Measurements from ENCODE around the gene UBN1. TPM values are rescaled to one million over a fixed set of nuclear protein-coding genes. Genes with fewer than 3 reads are reported as not detected.

UBN1 gene
- total and polyA plus RNA-seq, 2 of the 13 experiments (the other 11 are each of a cell fraction or from before 2014, with no cell fraction given): 10.6 to 23.5 TPM

GRCh38 chr16:4801962-4802658 is 45.2 kb upstream of the UBN1 start, which contains the start of gene ROGDI (continued):
- TF ChIP-seq ZMAT3 (CRISPR knock-in tag; conservative IDR thresholded peaks at IDR 0.05) (0 out of 2 replicates have a peak, but pooled peaks have one; percentile 43), ZNF543 (CRISPR knock-in tag; IDR thresholded peaks at IDR 0.05) (0 out of 2 replicates have a peak, but pooled peaks have one; percentile 48), ZNF274 (CRISPR knock-in tag; IDR thresholded peaks at IDR 0.05) (0 out of 2 replicates have a peak, but pooled peaks have one; percentile 8), ZNF446 (CRISPR knock-in tag; IDR thresholded peaks at IDR 0.05) (no peak), HNF1B (CRISPR knock-in tag; IDR thresholded peaks at IDR 0.05) (peak; percentile 75), ETV5 (CRISPR knock-in tag; IDR thresholded peaks at IDR 0.05; ENCODE audit: borderline replicate concordance) (peak; percentile 24; the same call in 1 of the 2 replicates), HDAC2 (CRISPR knock-in tag; IDR thresholded peaks at IDR 0.05) (peak; percentile 62), ZNF788 (CRISPR knock-in tag; IDR thresholded peaks at IDR 0.05; ENCODE audit: borderline replicate concordance) (peak; percentile 30; the same call in 1 of the 2 replicates), RBFOX2 (IDR thresholded peaks at IDR 0.05; ENCODE audit: low read depth, low read length) (peak; percentile 30), MIER2 (CRISPR knock-in tag; IDR thresholded peaks at IDR 0.05) (no peak), SNRNP70 (IDR thresholded peaks at IDR 0.05; ENCODE audit: low read depth, low read length) (no peak), PPARG (CRISPR knock-in tag; conservative IDR thresholded peaks at IDR 0.05) (0 out of 2 replicates have a peak, but pooled peaks have one; percentile 22), SKI (IDR thresholded peaks at IDR 0.05; ENCODE audit: partially characterized antibody) (peak; percentile 55), ZGPAT (CRISPR knock-in tag; IDR thresholded peaks at IDR 0.05) (peak; percentile 42; the same call in 1 of the 2 replicates), THRA (CRISPR knock-in tag; IDR thresholded peaks at IDR 0.05; ENCODE audit: borderline replicate concordance) (peak; percentile 47; the same call in 1 of the 2 replicates), IRF9 (CRISPR knock-in tag; IDR thresholded peaks at IDR 0.05; ENCODE audit: borderline replicate concordance) (0 out of 2 replicates have a peak, but pooled peaks have one; percentile 46), TFAP4 (IDR thresholded peaks at IDR 0.05; ENCODE audit: borderline replicate concordance, low read depth) (peak; percentile 37; the same call in 1 of the 2 replicates), ZNF660 (CRISPR knock-in tag; IDR thresholded peaks at IDR 0.05; ENCODE audit: borderline replicate concordance, low read depth) (no peak)

Measured in HepG2 (cell line).